Endothelial cell of umbilical vein (primary cell): ENCODE measurements around the gene SGSM2. TPM values are rescaled to one million over a fixed set of nuclear protein-coding genes. Genes with fewer than 3 reads are reported as not detected.

ENCODE experiments used
- BruUV-seq: library from RNA; stranded (reverse); fragments of 400-500 nt; replicated peaks from 2 replicates; lab custom pipeline; 2021; lab: Mats Ljungman, UMichigan
- CTCF ChIA-PET: fragments of 300-600, 350-600 bp; sonication (Branson Sonifier 250); formaldehyde crosslinking; loops from one replicate; lab custom pipeline; 2021; ENCODE audit warnings: antibody characterized with exemption, inconsistent platforms; lab: Charles Lee
- POLR2A ChIA-PET: fragments of 300-600, 350-600 bp; sonication (Branson Sonifier 250); formaldehyde crosslinking; loops from one replicate; lab custom pipeline; 2021; ENCODE audit warnings: antibody characterized with exemption, inconsistent platforms; lab: Charles Lee
- DNase-seq: peaks from one replicate; pipeline ENCODE4 v3.0.0-alpha.2; 2011; ENCODE audit warnings: low read depth, low spot score
- FAIRE-seq: peaks from 2 replicates; lab custom pipeline; 2011; peaks lifted over from hg19 to GRCh38; lab: Jason Lieb, UNC
- H2AFZ ChIP-seq: 2 replicates; pipeline ENCODE4 v1.6.0; 2012; ENCODE audit warnings: low read depth, low read length, control low read depth, inconsistent platforms
- H3K27ac ChIP-seq: 2 replicates; pipeline ENCODE4 v1.5.1; 2011; ENCODE audit warnings: low read depth, mild to moderate bottlenecking, control low read depth, low read length, moderate library complexity; ENCODE audit not compliant: insufficient read depth
- H3K27me3 ChIP-seq, 2 experiments: 2 replicates each; pipeline versions ENCODE4 v1.6.0 to v1.6.1; 2011; ENCODE audit warnings: low read length in 2 of 2, mixed read lengths in 1 of 2; ENCODE audit not compliant: control insufficient read depth in 2 of 2, insufficient read depth in 2 of 2
- H3K36me3 ChIP-seq, 2 experiments: 2 replicates in 1 of 2; 3 replicates in 1 of 2; pipeline ENCODE4 v1.5.1; 2011; ENCODE audit warnings: low read length in 2 of 2, mild to moderate bottlenecking in 1 of 2, moderate library complexity in 1 of 2; ENCODE audit not compliant: control insufficient read depth in 2 of 2, insufficient read depth in 2 of 2; ENCODE audit errors: extremely low read depth in 1 of 2
- H3K4me1 ChIP-seq: 3 replicates; pipeline ENCODE4 v1.5.1; 2011; ENCODE audit warnings: mild to moderate bottlenecking, low read length; ENCODE audit not compliant: control insufficient read depth, insufficient read depth; ENCODE audit errors: extremely low read depth
- H3K4me2 ChIP-seq: 2 replicates; pipeline ENCODE4 v1.6.1; 2011; ENCODE audit warnings: low read length, control low read depth, mixed read lengths; ENCODE audit not compliant: insufficient read depth
- H3K4me3 ChIP-seq, 3 experiments: fragments of 200-600 bp in 1 of 3; sonication (generic), shearing (Covaris generic) in 1 of 3; replicated peaks in 1 of 3; 2 replicates each; pipeline ENCODE4 v1.5.1; 2011 to 2016; ENCODE audit warnings: control low read depth in 3 of 3, low read length in 3 of 3, mild to moderate bottlenecking in 2 of 3, inconsistent platforms in 1 of 3, low read depth in 1 of 3, moderate library complexity in 1 of 3; ENCODE audit not compliant: insufficient read depth in 1 of 3
- H3K79me2 ChIP-seq: 2 replicates; pipeline ENCODE4 v1.6.0; 2012; ENCODE audit warnings: low read length, inconsistent platforms; ENCODE audit not compliant: control insufficient read depth, insufficient read depth
- H3K9ac ChIP-seq: replicated peaks from 2 replicates; pipeline ENCODE3; 2011; ENCODE audit warnings: low read length, control low read depth; ENCODE audit not compliant: insufficient read depth; ENCODE audit errors: extremely low read depth
- H3K9me1 ChIP-seq: replicated peaks from 3 replicates; pipeline ENCODE4 v1.6.0; 2011; ENCODE audit warnings: mild to moderate bottlenecking, low read length; ENCODE audit not compliant: control insufficient read depth, insufficient read depth; ENCODE audit errors: extremely low read depth
- H3K9me3 ChIP-seq: replicated peaks from 2 replicates; pipeline ENCODE4 v1.5.1; 2012; ENCODE audit warnings: low read length, inconsistent platforms; ENCODE audit not compliant: control insufficient read depth, insufficient read depth
- H4K20me1 ChIP-seq: replicated peaks from 2 replicates; pipeline ENCODE3; 2011; ENCODE audit warnings: mild to moderate bottlenecking, low read length; ENCODE audit not compliant: control insufficient read depth, insufficient read depth; ENCODE audit errors: extremely low read depth
- CTCF ChIP-seq, 2 donors: IDR thresholded peaks; 1 replicate in 1 of 2; 2 replicates in 1 of 2; pipeline ENCODE4 v1.5.1; 2011; ENCODE audit warnings: low read length in 2 of 2, mild to moderate bottlenecking in 2 of 2, moderate library complexity in 2 of 2, control low read depth in 1 of 2, inconsistent platforms in 1 of 2, low read depth in 1 of 2; ENCODE audit not compliant: insufficient read depth in 1 of 2; ENCODE audit errors: extremely low read depth in 1 of 2
- GATA2 ChIP-seq: IDR thresholded peaks from 2 replicates; pipeline ENCODE4 v1.7.0; 2011; ENCODE audit warnings: low read depth, mild to moderate bottlenecking, moderate library complexity, mixed read lengths, low read length; ENCODE audit not compliant: insufficient read length, insufficient read depth
- JUN ChIP-seq: IDR thresholded peaks from 2 replicates; pipeline ENCODE4 v1.6.1; 2011; ENCODE audit warnings: borderline replicate concordance, low read depth; ENCODE audit not compliant: insufficient read length, insufficient read depth
- MAX ChIP-seq: IDR thresholded peaks from 2 replicates; pipeline ENCODE4 v1.6.1; 2011; ENCODE audit not compliant: insufficient read depth, insufficient read length
- MYC ChIP-seq: IDR thresholded peaks from one replicate; pipeline ENCODE4 v1.6.1; 2011; ENCODE audit warnings: mild to moderate bottlenecking, low read depth, low read length
- dilution Hi-C: fragments of 300-500 bp; cut with MboI; formaldehyde crosslinking; loops from one replicate; pipeline ENCODE4 v1.15.0; 2019; ENCODE audit warnings: low sequenced_read_pairs; ENCODE audit not compliant: extremely low pct_ligation_motif_present
- intact Hi-C: fragments of 100-400 bp; cut with micrococcal nuclease; formaldehyde crosslinking; loops from one replicate; pipeline ENCODE4 v1.10.0; 2022
- polyA plus RNA-seq, 4 experiments: library from polyadenylated mRNA; depleted of rRNA in 3 of 4; stranded (reverse) in 3 of 4; unstranded in 1 of 4; fragments of >200 nt; gene quantifications; 2 replicates each; pipeline versions ENCODE4 v1.2.1 to v1.2.3, GENCODE V29; 2011 to 2012; ENCODE audit warnings: missing spikeins in 1 of 4
- total RNA-seq: library from RNA; stranded (reverse); gene quantifications from 2 replicates; pipeline ENCODE4 v1.2.3, GENCODE V29; 2021

Gene SGSM2
- total and polyA plus RNA-seq, 2 donors (not counting 3 experiments of a cell fraction or from before 2014, with no cell fraction given) = 61.6 to 94.5 TPM

DNA sequence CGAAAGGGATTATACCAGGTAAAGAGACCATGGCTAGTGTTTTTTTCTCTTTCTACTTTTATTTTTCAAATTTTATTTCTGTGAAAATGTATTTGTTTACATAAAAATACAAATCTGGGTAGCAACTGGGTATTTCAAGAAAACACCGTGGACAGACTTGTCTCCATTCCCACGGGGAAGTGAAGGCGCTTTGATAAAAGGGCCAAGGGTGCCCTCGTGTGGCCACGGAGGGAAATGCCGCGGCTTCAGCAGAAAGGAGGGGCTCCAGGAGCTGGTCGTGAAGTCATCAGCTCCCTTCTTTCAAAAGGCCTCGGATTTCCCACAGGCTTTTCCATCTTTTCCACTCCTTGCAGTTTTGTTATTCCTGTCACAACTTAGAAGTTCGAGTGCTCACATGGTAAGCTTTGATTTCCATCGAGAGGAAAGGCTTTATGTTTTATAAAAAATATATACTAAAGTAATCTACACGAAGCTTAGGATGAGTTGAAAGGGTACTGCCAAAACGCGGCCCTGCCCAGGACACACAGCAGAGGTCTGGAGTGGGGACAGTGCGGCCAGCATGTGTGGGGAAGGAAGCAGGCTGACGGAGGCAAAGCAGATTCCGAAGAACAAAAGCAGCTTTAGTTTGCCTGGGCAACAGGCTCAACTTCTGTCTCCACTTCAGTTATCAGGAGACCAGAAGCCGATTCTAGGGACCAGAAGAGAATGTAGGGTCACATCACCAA, 78.9 kb downstream of the SGSM2 start:
- no peak overlapping the region for H3K4me3 ChIP-seq
- H3K27me3 ChIP-seq = no peaks in the 10 kb centered on the region
- peak; percentile 93 for FAIRE-seq
- dilution Hi-C loops (no loop called here), intact Hi-C loops (loop anchor here (1.0 to 10.0 kb wide), 5 partner anchors 15 to 364 kb away; partner anchors contain the start of gene MNT)
- H3K36me3 ChIP-seq = peaks cover 5 to 13% of the 10 kb centered on the region in 2 experiments
- H3K4me1 ChIP-seq = no peaks in the 10 kb centered on the region
- no peak overlapping the region for H2AFZ ChIP-seq
- DNase-seq = peak; percentile 94
- no peaks in the 10 kb centered on the region for H3K9me3 ChIP-seq
- no peaks in the 10 kb centered on the region for H4K20me1 ChIP-seq
- no peaks in the 10 kb centered on the region for H3K79me2 ChIP-seq
- ChIA-PET CTCF (interaction anchor here (0.6 to 10.8 kb wide), 43 partner anchors 9 to 597 kb away, joined by 3 to 909 read pairs (median 5); partner anchors contain the start of genes HIC1, METTL16, MNT and TSR1), POLR2A (interaction anchor here (1.3 kb wide), 1 partner anchor 33 kb away, joined by 12 read pairs; no protein-coding TSS in a partner anchor)
- H3K9me1 ChIP-seq = no peaks in the 10 kb centered on the region
- H3K9ac ChIP-seq = no peak overlapping the region
- H3K4me2 ChIP-seq = no peak overlapping the region
- H3K27ac ChIP-seq = peak overlapping the region; percentile 32
- no TSS peak for BruUV-seq
- TF ChIP-seq GATA2 (no peak), JUN (no peak), MYC (no peak), MAX (no peak), CTCF (IDR thresholded peaks at IDR 0.05; ENCODE audit: extremely low read depth in 1 of 2, insufficient read depth in 1 of 2, low read depth in 1 of 2, low read length in 2 of 2) (peak; percentile 88 to 92)
